ENCODE measurements around the gene ELOVL6. TPM values are rescaled to one million over a fixed set of nuclear protein-coding genes. Genes with fewer than 3 reads are reported as not detected.

The ELOVL6 gene
- total and polyA plus RNA-seq, 9 of the 15 experiments (the other 6 are each of a cell fraction or from before 2014, with no cell fraction given), result 18.3 to 82.6 (median 46.0) TPM

GRCh38 chr4:110198435-110199416, at the start of gene ELOVL6 (continued):
- TF ChIP-seq ATF6 (CRISPR knock-in tag; IDR thresholded peaks at IDR 0.05) (peak; percentile 56; the same call in 1 of the 2 replicates), HMBOX1 (IDR thresholded peaks at IDR 0.05) (no peak; the same call in 1 of the 2 replicates), TCF7L2 (IDR thresholded peaks at IDR 0.05; ENCODE audit: low read depth, low read length) (no peak), RBM34 (IDR thresholded peaks at IDR 0.05; ENCODE audit: borderline replicate concordance, insufficient read depth, low read length) (no peak), MAX (CRISPR knock-in tag; IDR thresholded peaks at IDR 0.05) (peak; percentile 86), HIVEP1 (CRISPR knock-in tag; IDR thresholded peaks at IDR 0.05) (no peak), CREB5 (CRISPR knock-in tag; IDR thresholded peaks at IDR 0.05) (no peak), ZNF778 (CRISPR knock-in tag; IDR thresholded peaks at IDR 0.05) (no peak), BCL6 (CRISPR knock-in tag; IDR thresholded peaks at IDR 0.05) (no peak), RBM39 (optimal IDR thresholded peaks at IDR 0.05; ENCODE audit: low read depth, low read length) (peak; percentile 54), NEUROD1 (IDR thresholded peaks at IDR 0.05; ENCODE audit: borderline replicate concordance, low read depth, low read length, partially characterized antibody) (peak; percentile 85), DEAF1 (CRISPR knock-in tag; IDR thresholded peaks at IDR 0.05) (no peak), ZNF277 (CRISPR knock-in tag; IDR thresholded peaks at IDR 0.05; ENCODE audit: borderline replicate concordance) (no peak), CBX2 (IDR thresholded peaks at IDR 0.05; ENCODE audit: insufficient read depth, low read length, poor library complexity, severe bottlenecking) (no peak), NFE2L1 (tag; IDR thresholded peaks at IDR 0.05; ENCODE audit: borderline replicate concordance, low read depth) (no peak), NCOR1 (IDR thresholded peaks at IDR 0.05) (peak; percentile 86), GABPB2 (CRISPR knock-in tag; conservative IDR thresholded peaks at IDR 0.05) (no peak), NBN (IDR thresholded peaks at IDR 0.05; ENCODE audit: low read depth) (peak; percentile 92)
